PFSK-1 (cell line): ENCODE measurements around the gene SCMH1.

Experiments
- POLR2AphosphoS5 ChIP-seq: IDR thresholded peaks from 2 replicates; pipeline ENCODE4 v1.6.1; 2012; ENCODE audit warnings: low read depth, mild to moderate bottlenecking, control low read depth, low read length, moderate library complexity
- REST ChIP-seq, 2 experiments: IDR thresholded peaks; 2 replicates each; pipeline versions ENCODE4 v1.6.1 to v1.8.0; 2011 to 2012; ENCODE audit warnings: low read depth in 2 of 2, low read length in 2 of 2, control low read depth in 1 of 2, inconsistent platforms in 1 of 2, mild to moderate bottlenecking in 1 of 2, moderate library complexity in 1 of 2; ENCODE audit not compliant: insufficient read depth in 1 of 2
- SIN3A ChIP-seq: IDR thresholded peaks from 2 replicates; pipeline ENCODE4 v1.6.1; 2012; ENCODE audit warnings: mild to moderate bottlenecking, low read length, moderate library complexity, borderline replicate concordance; ENCODE audit not compliant: insufficient read depth
- TAF1 ChIP-seq: IDR thresholded peaks from 2 replicates; pipeline ENCODE4 v1.6.1; 2012; ENCODE audit warnings: low read length, control low read depth, borderline replicate concordance; ENCODE audit not compliant: insufficient read depth

- TF ChIP-seq TAF1 (no peak), REST (IDR thresholded peaks at IDR 0.05; ENCODE audit: insufficient read depth in 1 of 2, low read depth in 2 of 2, low read length in 2 of 2) (no peak), POLR2AphosphoS5 (no peak), SIN3A (no peak)
These were observed 67.9 kb downstream of the SCMH1 start for GRCh38 chr1:41174170-41174569.
